A549 (cell line): ENCODE results near the gene RPL13A. TPM values are rescaled to one million over a fixed set of nuclear protein-coding genes. Genes with fewer than 3 reads are reported as not detected.

Source experiments
- ATAC-seq, 2 experiments: fragments of 200-7000 bp in 1 of 2; fragments of >200 bp in 1 of 2; cut with Nextera tagmentation in 1 of 2; cut with Tn5 transposase in 1 of 2; 3 replicates each; pipeline versions ENCODE4 v1.8.0 to v1.9.1; 2018 to 2020; ENCODE audit warnings: mild to moderate bottlenecking in 1 of 2, moderate library complexity in 1 of 2
- CTCF ChIA-PET: fragments of 300-600 bp; sonication (Branson Sonifier 250); formaldehyde crosslinking; extraction: SDS; loops from one replicate; lab custom pipeline; 2021; ENCODE audit warnings: antibody characterized with exemption, inconsistent platforms; lab: Yijun Ruan, JAX
- POLR2A ChIA-PET: fragments of 350-600 bp; formaldehyde crosslinking; extraction: SDS; loops from one replicate; lab custom pipeline; 2021; ENCODE audit warnings: antibody characterized with exemption, inconsistent platforms; lab: Yijun Ruan, JAX
- DNase-seq, 2 experiments: peaks; one replicate each; pipeline versions ENCODE4 v3.0.0 to v3.0.0-alpha.2; 2011 to 2016; ENCODE audit warnings: low read depth in 1 of 2, low spot score in 1 of 2
- FAIRE-seq: peaks from 2 replicates; lab custom pipeline; 2011; peaks lifted over from hg19 to GRCh38; lab: Jason Lieb, UNC
- H3K27ac ChIP-seq, 2 experiments: fragments of >200 bp; sonication (Bioruptor Twin); formaldehyde crosslinking; 3 replicates each; pipeline ENCODE4 v1.5.1; 2016 to 2017
- H3K4me1 ChIP-seq: fragments of >200 bp; sonication (Bioruptor Twin); formaldehyde crosslinking; 3 replicates; pipeline ENCODE4 v1.6.1; 2016
- H3K4me2 ChIP-seq: fragments of >200 bp; sonication (Bioruptor Twin); formaldehyde crosslinking; 3 replicates; pipeline ENCODE4 v1.6.1; 2016
- H3K4me3 ChIP-seq: fragments of >200 bp; sonication (Bioruptor Twin); formaldehyde crosslinking; 3 replicates; pipeline ENCODE4 v1.5.1; 2016
- H3K9me3 ChIP-seq: fragments of >200 bp; sonication (Bioruptor Twin); formaldehyde crosslinking; 3 replicates; pipeline ENCODE4 v1.6.1; 2016
- BHLHE40 ChIP-seq: IDR thresholded peaks from 2 replicates; pipeline ENCODE4 v1.6.1; 2012; ENCODE audit warnings: low read depth, low read length, inconsistent platforms
- CBX8 ChIP-seq: fragments of 200-600 bp; sonication (generic); IDR thresholded peaks from 2 replicates; pipeline ENCODE4 v1.6.1; 2016
- CEBPB ChIP-seq, 2 experiments: fragments of >200 bp in 1 of 2; sonication (Bioruptor Twin) in 1 of 2; formaldehyde crosslinking in 1 of 2; IDR thresholded peaks; 2 replicates each; pipeline ENCODE4 v1.6.1; 2012 to 2016
- CHD2 ChIP-seq: fragments of 150-350 bp; IDR thresholded peaks from 2 replicates; pipeline ENCODE4 v1.6.1; 2014; ENCODE audit warnings: low read length; ENCODE audit not compliant: partially characterized antibody
- CTCF ChIP-seq: fragments of >200 bp; sonication (Bioruptor Twin); formaldehyde crosslinking; IDR thresholded peaks from 3 replicates; pipeline ENCODE4 v1.5.1; 2016
- EHF ChIP-seq: fragments of 250-450 bp; sonication (Bioruptor Pico); IDR thresholded peaks from 2 replicates; pipeline ENCODE4 v1.5.0; 2020; ENCODE audit warnings: mild to moderate bottlenecking
- FOXS1 ChIP-seq: fragments of 250-450 bp; sonication (Bioruptor Pico); IDR thresholded peaks from 2 replicates; pipeline ENCODE4 v1.5.0; 2020; ENCODE audit warnings: mild to moderate bottlenecking, moderate library complexity
- HDAC2 ChIP-seq: fragments of 200-600 bp; sonication (generic); IDR thresholded peaks from 2 replicates; pipeline ENCODE4 v1.6.1; 2016
- HOXB5 ChIP-seq: fragments of 250-450 bp; sonication (Bioruptor Pico); IDR thresholded peaks from 2 replicates; pipeline ENCODE4 v1.5.0; 2020; ENCODE audit warnings: mild to moderate bottlenecking, moderate library complexity
- JUN ChIP-seq, 2 experiments: fragments of >200 bp; sonication (Bioruptor Twin); formaldehyde crosslinking; IDR thresholded peaks; 2 replicates in 1 of 2; 3 replicates in 1 of 2; pipeline ENCODE4 v1.6.1; 2016 to 2017
- KDM1A ChIP-seq: fragments of 200-600 bp; sonication (generic); IDR thresholded peaks from 2 replicates; pipeline ENCODE4 v1.6.1; 2016; ENCODE audit warnings: low read depth, mild to moderate bottlenecking
- KDM5A ChIP-seq: fragments of 200-600 bp; sonication (generic); IDR thresholded peaks from 2 replicates; pipeline ENCODE4 v1.6.1; 2016; ENCODE audit warnings: antibody characterized with exemption, mild to moderate bottlenecking
- MAFK ChIP-seq: fragments of 450-650 bp; IDR thresholded peaks from 2 replicates; pipeline ENCODE4 v1.6.1; 2014; ENCODE audit not compliant: partially characterized antibody
- MYC ChIP-seq: IDR thresholded peaks from 2 replicates; pipeline ENCODE4 v1.6.1; 2012; ENCODE audit warnings: mild to moderate bottlenecking, inconsistent platforms, low read length, improper control_type of control experiment, borderline replicate concordance
- NPAS2 ChIP-seq: fragments of 250-450 bp; sonication (Bioruptor Pico); IDR thresholded peaks from 2 replicates; pipeline ENCODE4 v1.8.0; 2022; ENCODE audit warnings: mild to moderate bottlenecking, moderate library complexity, borderline replicate concordance
- PHF8 ChIP-seq: fragments of 200-600 bp; sonication (generic); IDR thresholded peaks from 2 replicates; pipeline ENCODE4 v1.6.1; 2016; ENCODE audit warnings: low read depth, mild to moderate bottlenecking, antibody characterized with exemption, moderate library complexity, borderline replicate concordance
- POLR2A ChIP-seq: IDR thresholded peaks from 2 replicates; pipeline ENCODE4 v1.6.1; 2012; ENCODE audit warnings: mild to moderate bottlenecking, low read length
- POLR2AphosphoS2 ChIP-seq: conservative IDR thresholded peaks from 2 replicates; pipeline ENCODE4 v1.6.1; 2012; ENCODE audit warnings: low read length, improper control_type of control experiment, inconsistent platforms
- RAD21 ChIP-seq, 2 experiments: fragments of >200 bp in 1 of 2; sonication (Bioruptor Twin) in 1 of 2; formaldehyde crosslinking in 1 of 2; IDR thresholded peaks in 1 of 2; conservative IDR thresholded peaks in 1 of 2; 2 replicates in 1 of 2; 3 replicates in 1 of 2; pipeline ENCODE4 v1.6.1; 2012 to 2018; ENCODE audit warnings: inconsistent platforms in 1 of 2
- RARB ChIP-seq: fragments of 250-450 bp; sonication (Bioruptor Pico); IDR thresholded peaks from 2 replicates; pipeline ENCODE4 v1.8.0; 2021; ENCODE audit warnings: mild to moderate bottlenecking, moderate library complexity
- SMC3 ChIP-seq: fragments of >200 bp; sonication (Bioruptor Twin); formaldehyde crosslinking; IDR thresholded peaks from 3 replicates; pipeline ENCODE4 v1.6.1; 2018; ENCODE audit warnings: inconsistent platforms
- TFCP2L1 ChIP-seq: fragments of 250-450 bp; sonication (Bioruptor Pico); IDR thresholded peaks from 2 replicates; pipeline ENCODE4 v1.5.0; 2021; ENCODE audit warnings: mild to moderate bottlenecking
- TP53 ChIP-seq: fragments of 250-450 bp; sonication (Bioruptor Pico); IDR thresholded peaks from 2 replicates; pipeline ENCODE4 v1.5.0; 2021; ENCODE audit warnings: mild to moderate bottlenecking, moderate library complexity
- USF2 ChIP-seq: fragments of 450-650 bp; IDR thresholded peaks from 2 replicates; pipeline ENCODE4 v1.6.1; 2014; ENCODE audit warnings: antibody characterized with exemption
- ZC3H11A ChIP-seq: fragments of 450-650 bp; IDR thresholded peaks from 2 replicates; pipeline ENCODE4 v1.6.1; 2014; ENCODE audit warnings: antibody characterized with exemption, mild to moderate bottlenecking
- ZFP36 ChIP-seq: fragments of 450-650 bp; IDR thresholded peaks from 2 replicates; pipeline ENCODE4 v1.6.1; 2014; ENCODE audit warnings: borderline replicate concordance; ENCODE audit not compliant: partially characterized antibody
- ZNF302 ChIP-seq: fragments of 250-450 bp; sonication (Bioruptor Pico); IDR thresholded peaks from 2 replicates; pipeline ENCODE4 v1.9.0; 2021; ENCODE audit warnings: inconsistent platforms, mild to moderate bottlenecking, moderate library complexity
- WGBS: methylation state at CpG from one replicate; pipeline ENCODE4 v1.1.6; 2017; ENCODE audit errors: missing lambda C conversion rate; 5-methylcytosine and 5-hydroxymethylcytosine counted together
- polyA plus RNA-seq, 4 experiments: library from polyadenylated mRNA; depleted of rRNA in 3 of 4; stranded (reverse); fragments of >200 nt; fragmentation: RNase III in 1 of 4; extraction: RNeasy Plus Mini Kit Qiagen cat#74134 plus additional on column Dnase treatment in 1 of 4; gene quantifications; 2 replicates in 3 of 4; 3 replicates in 1 of 4; pipeline ENCODE4 v1.2.3, GENCODE V29; 2011 to 2017

RPL13A gene
- polyA plus RNA-seq, 2 of the 4 experiments (the other 2 are of a cell fraction), result 3,595 to 5,410 TPM

GRCh38 chr19:49468746-49469447, 18.5 kb upstream of the RPL13A start:
- Histone ChIP-seq H3K4me1 (peaks cover 7% of the 10 kb centered on the region; the same call in 2 of the 3 replicates), H3K27ac (no peak overlapping the region), H3K4me2 (no peak overlapping the region), H3K4me3 (no peak overlapping the region), H3K9me3 (no peaks in the 10 kb centered on the region)
- FAIRE-seq, result no peak
- TF ChIP-seq ZNF302 (CRISPR knock-in tag) (no peak), RARB (CRISPR knock-in tag) (no peak), CBX8 (no peak)
- peak; percentile 30 to 61; a peak in 4 of 6 replicates for ATAC-seq
- CTCF ChIA-PET, result interaction anchor here (0.7 to 5.5 kb wide), 6 partner anchors 10 to 102 kb away, joined by 3 to 87 read pairs (median 4); partner anchors contain the start of genes ALDH16A1 and PIH1D1
- peak in 1 of 2 experiments; percentile 82 for DNase-seq
- WGBS, result 83% methylated on average over 15 of the region's 15 CpGs
- POLR2A ChIA-PET, result interaction anchor here (3.5 kb wide), 1 partner anchor 15 kb away, joined by 11 read pairs; the partner anchor contains the start of gene ALDH16A1

- ChIA-PET CTCF (interaction anchor here (0.5 to 5.5 kb wide), 14 partner anchors 9 to 1194 kb away, joined by 3 to 87 read pairs (median 3); partner anchors contain the start of genes ALDH16A1 and PIH1D1), POLR2A (interaction anchor here (0.7 to 3.5 kb wide), 3 partner anchors 9 to 18 kb away, joined by 4 to 11 read pairs (median 5); partner anchors contain the start of genes ALDH16A1 and RPL13A)
- no peak overlapping the region for H3K4me2 ChIP-seq
- DNase-seq (peak in 1 of 2 experiments; percentile 49), FAIRE-seq (no peak), ATAC-seq (peak; percentile 20 to 26; a peak in 1 of 6 replicates)
- peaks cover 10% of the 10 kb centered on the region for H3K4me1 ChIP-seq
- no peak overlapping the region for H3K4me3 ChIP-seq
- WGBS, result 92% methylated on average over 25 of the region's 25 CpGs
- H3K9me3 ChIP-seq, result no peaks in the 10 kb centered on the region
- H3K27ac ChIP-seq, result no peak overlapping the region
- no peak for TF ChIP-seq PHF8
- TF ChIP-seq TP53 (CRISPR knock-in tag), result no peak
- TF ChIP-seq BHLHE40, result no peak
- no peak for TF ChIP-seq NPAS2
- TF ChIP-seq ZC3H11A, result no peak
- TF ChIP-seq MAFK, result no peak
- TF ChIP-seq KDM1A, result 0 out of 2 replicates have a peak, but pooled peaks have one; percentile 17
- no peak for TF ChIP-seq USF2
- no peak for TF ChIP-seq SMC3
- TF ChIP-seq HOXB5 (CRISPR knock-in tag), result no peak
- no peak for TF ChIP-seq FOXS1 (CRISPR knock-in tag)
- TF ChIP-seq CTCF, result peak; percentile 37
- TF ChIP-seq JUN (IDR thresholded peaks at IDR 0.05), result no peak
- TF ChIP-seq CEBPB (IDR thresholded peaks at IDR 0.05), result no peak
- no peak for TF ChIP-seq POLR2AphosphoS2
- TF ChIP-seq EHF (CRISPR knock-in tag), result no peak
- no peak for TF ChIP-seq TFCP2L1 (CRISPR knock-in tag)
- TF ChIP-seq MYC, result no peak
- no peak for TF ChIP-seq POLR2A
- no peak for TF ChIP-seq KDM5A
- no peak for TF ChIP-seq CHD2
- TF ChIP-seq ZFP36, result no peak
- peak in 1 of 2 experiments; percentile 51; a peak in 2 of 5 replicates for TF ChIP-seq RAD21 (conservative IDR thresholded peaks at IDR 0.05 in 1 of 2, IDR thresholded peaks at IDR 0.05 in 1 of 2)
- TF ChIP-seq HDAC2, result no peak
Measured at GRCh38 chr19:49469828-49470614, 17.4 kb upstream of the RPL13A start.
